ENCODE data around the gene QRFP.

GRCh38 chr9:130845254-130845653 is 51.4 kb downstream of the QRFP start:
- TF ChIP-seq ZNF175 (tag by site-specific recombination; IDR thresholded peaks at IDR 0.05) (no peak), ZNF830 (tag by site-specific recombination; IDR thresholded peaks at IDR 0.05; ENCODE audit: low read depth) (no peak), KLF9 (tag by site-specific recombination; IDR thresholded peaks at IDR 0.05; ENCODE audit: low read depth) (no peak), ZNF24 (tag by site-specific recombination; IDR thresholded peaks at IDR 0.05) (no peak)

Measured in HEK293 (cell line).